Hepatic stellate cell (primary cell): Measurements from ENCODE around the gene PGBD5.

Source experiments
- DNase-seq: peaks from one replicate; pipeline ENCODE4 v3.0.0; 2011; ENCODE audit warnings: low spot score

Gene PGBD5

DNA sequence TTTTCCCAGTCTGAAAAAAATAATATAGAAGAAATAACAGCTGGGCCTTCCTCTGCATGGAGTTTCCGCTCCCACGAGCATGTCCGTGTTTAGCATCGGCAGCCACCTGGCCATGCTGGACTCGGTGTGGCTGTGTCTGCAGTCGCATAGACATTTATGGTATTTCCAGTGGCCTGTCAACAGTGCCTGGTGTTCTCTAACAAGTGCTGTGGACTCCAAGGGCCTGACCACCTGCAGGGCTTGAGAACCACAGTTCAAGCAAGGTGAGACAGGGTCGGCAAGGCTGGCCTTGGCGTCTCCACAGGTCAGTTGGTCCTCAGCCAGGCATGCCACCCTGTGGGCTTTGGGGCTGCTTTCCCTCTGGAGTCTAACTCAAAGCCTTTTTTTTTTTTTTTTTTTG is 124.8 kb downstream of the PGBD5 start:
- no peak for DNase-seq

GRCh38 chr1:230300322-230301301 is 125.5 kb downstream of the PGBD5 start:
- no peak for DNase-seq

GRCh38 chr1:230299191-230300006 is 126.7 kb downstream of the PGBD5 start:
- DNase-seq = no peak

GRCh38 chr1:230295367-230295766 is 130.8 kb downstream of the PGBD5 start:
- no peak for DNase-seq

DNA sequence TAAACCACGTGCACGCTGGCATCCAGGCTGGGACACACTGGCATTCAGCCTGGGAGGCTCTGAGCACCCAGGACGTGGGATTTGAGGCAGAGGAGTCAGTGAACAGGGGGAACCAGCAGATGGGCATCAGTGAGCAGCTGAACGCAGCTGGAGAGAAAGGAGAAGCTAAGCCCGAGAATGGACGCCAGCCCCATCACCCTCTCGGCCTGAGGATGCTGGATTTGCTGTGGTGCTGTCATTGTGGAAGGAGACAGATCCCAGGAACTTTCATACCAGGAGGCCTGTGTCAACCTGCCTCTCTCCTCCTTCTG is 132.8 kb downstream of the PGBD5 start:
- no peak for DNase-seq

DNA sequence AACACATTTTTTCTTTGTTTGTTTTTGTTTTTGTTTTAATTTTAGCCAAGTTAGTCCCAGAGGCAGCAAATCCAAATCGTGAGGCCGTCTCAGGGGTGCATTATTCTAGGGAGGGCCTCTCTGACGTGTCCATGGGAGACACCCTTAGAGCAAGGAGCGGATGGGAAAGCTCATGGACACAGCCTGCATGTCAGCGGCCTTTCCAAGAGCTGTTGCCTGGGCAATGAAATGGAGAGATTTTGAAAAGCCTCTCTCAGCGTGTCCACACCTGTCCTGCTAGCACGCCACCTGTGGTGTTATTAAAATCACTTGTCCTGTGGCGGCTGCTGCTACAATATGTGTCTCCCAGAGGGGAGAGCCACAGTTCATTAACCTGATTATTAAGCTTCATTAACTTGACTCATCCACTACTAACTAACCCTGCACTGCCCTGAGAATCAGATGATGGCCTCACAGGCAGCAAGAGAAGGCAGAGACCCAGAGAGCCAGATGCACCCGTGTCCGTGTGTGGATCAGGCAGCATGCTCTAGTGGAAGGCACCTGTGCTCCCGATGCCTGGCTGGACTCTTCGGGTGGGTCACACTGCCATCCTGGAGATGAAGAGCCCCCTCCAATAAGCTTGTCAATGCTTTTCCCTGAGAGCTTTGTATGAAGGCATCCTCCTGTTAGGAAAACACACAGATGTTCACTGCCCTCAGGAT is 133.3 kb downstream of the PGBD5 start:
- DNase-seq = no peak

- no peak for DNase-seq
Measured at GRCh38 chr1:230291731-230292620, 134.2 kb downstream of the PGBD5 start.

GRCh38 chr1:230289350-230289644 is 136.8 kb downstream of the PGBD5 start:
- DNase-seq = no peak

DNA sequence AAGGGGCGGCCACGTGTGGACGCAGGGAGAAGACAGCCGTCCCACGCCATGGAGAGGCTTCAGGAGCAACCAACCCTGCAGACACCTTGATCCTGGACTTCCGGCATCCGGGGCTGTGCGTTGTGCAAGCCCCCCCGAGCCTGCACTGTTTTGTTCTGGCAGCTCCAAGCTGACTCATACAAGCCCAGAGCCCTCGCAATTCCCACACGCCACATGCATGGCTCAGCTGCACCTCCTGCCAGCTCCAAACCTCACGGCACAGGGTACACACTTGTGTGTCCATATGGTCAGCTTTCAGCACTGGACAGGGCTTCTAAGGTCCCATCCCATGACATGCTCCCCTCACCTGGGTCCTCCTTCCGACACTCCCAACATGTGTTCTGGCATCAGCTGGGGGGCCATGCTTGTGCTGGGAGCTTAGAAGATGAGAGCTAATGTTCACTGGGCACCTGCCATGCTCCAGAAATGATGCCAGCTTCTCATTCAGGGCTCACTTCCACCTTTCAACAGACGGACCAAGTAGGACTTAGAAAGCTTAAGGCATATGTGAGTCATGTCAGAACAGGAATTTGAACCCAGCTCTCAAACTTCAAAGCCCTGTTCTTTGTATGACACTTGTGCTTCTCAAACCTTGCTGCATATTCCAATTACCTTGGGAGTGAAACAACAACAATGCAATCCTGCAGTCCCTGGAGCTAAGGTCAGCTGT is 137.3 kb downstream of the PGBD5 start:
- DNase-seq = no peak

DNA sequence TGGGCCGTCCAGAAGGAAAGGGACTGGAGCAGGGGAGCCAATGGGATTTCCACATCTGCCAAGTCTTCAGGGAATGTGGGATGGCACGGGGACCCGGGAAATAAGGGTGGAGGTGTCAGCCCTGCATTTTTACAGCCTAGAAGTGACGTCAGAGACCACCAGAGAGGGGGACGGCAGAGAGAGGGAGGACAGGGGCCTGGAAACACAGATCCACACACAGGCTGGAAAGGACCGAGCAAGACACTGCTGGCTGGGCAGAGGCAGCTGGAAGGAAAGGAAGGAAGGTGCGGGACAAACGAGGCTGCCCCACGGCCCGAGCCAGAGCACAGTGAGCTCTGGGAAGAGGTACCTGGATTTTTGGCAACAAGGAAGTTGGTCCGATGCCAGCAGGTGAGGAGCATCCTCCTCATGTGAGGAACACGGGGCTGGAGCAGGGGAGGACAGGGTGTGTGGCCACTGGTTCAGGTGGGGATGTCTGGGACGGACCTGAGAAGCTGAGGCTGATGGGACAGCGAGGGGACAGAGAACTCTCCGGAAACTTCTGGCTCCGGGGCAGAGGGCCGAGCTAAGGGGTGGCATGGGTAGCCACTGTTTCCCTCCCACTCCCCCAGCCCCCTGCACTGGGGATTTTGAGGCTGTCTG is 138.3 kb downstream of the PGBD5 start:
- DNase-seq = no peak

GRCh38 chr1:230286890-230287269 is 139.3 kb downstream of the PGBD5 start:
- no peak for DNase-seq

DNA sequence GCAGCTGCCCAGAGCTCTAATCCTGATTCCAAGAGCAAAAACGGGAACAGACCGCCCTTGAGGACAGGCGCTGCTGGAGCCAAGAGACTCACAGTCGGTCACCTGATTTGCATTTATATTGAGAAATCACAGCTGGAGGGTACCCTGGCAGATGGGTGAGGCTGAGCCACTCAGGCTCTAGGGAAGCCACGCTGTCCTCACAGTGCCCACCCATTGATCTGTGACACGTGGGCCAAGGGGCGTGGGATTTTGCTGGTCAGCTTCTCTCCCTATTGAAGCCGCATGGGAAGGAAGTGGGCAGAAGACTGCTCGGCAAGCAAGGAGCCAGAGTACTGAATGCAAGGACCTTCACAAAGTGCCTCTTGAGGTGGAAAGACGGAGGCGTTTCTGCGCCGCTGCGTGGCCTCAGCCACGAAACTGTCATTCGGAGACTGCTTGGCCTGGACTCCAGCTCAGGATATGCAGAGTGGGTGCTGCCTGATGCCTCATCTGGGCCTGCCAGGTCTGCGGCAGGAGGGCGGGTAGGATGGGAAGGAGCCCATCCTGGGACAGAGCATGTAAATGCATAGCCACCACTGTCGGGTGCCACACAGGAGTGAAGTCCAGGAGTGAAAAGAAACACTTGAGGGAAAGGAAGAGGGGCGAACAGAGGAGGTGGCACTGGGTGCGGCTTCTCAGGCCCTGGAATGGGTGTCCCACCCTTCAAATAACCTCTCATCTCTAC is 139.8 kb downstream of the PGBD5 start:
- DNase-seq = no peak

DNA sequence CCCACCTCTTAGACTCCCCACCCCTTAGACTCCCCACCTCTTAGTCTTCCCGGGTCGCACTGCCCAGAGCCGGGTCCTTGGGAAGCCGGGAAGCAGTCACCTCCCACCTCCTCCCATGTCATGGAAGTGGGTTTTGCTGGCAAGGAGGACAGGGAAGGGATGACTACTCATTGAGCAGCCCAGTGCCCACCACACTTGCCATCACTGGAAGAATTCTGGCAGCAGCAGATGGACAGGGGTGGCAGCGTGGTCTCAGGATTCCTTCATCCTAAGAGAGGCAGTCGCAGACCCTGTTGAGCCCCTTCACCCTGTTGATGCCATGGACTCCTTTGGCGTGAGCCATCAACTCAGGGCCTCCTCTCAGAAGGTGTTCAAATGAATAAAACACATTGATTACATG is 140.8 kb downstream of the PGBD5 start:
- no peak for DNase-seq

- no peak for DNase-seq
Measured at GRCh38 chr1:230284891-230285290, 141.2 kb downstream of the PGBD5 start.

DNA sequence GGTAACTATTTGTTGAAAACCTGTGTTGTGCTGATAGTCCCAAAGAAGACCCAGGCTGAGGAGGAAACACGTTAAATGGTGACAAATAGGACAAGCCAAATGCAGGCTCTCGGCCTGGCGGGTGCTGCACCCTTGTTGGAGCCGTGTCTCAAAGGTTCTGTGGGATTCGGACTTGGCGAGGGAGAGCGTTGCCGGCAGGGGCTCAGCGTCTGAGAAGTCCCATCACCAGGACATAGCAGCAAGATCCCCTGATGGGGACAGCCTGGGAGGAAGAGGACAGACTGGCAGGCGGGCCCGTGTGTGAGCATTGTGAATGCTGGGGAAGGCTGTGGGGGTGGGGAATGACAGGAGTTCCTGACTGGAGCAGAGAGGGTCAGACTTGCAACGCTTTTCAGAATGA is 142.5 kb downstream of the PGBD5 start:
- no peak for DNase-seq

GRCh38 chr1:230282157-230282556 is 144.0 kb downstream of the PGBD5 start:
- no peak for DNase-seq

DNA sequence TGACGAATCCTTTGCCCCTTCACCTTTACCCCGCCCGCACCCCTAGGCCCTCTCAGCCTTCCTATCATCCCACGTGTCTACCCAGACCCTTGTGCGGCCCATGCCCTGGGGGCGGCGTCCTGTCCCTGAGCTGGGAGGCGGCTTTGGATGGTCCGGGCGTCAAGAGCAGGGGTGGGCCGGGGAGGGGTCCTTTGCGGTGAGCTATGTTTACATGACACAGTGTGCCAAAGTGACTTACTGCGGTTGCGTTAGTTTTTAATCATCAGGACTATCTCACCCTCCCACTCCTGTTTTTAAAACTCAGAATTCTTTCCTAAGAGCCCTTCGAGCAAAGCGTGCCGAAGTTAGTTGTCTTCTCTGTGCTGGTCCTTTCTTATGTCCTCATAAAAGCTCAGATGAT is 144.6 kb downstream of the PGBD5 start:
- DNase-seq = no peak

- no peak for DNase-seq
Measured at GRCh38 chr1:230280906-230281413, 145.2 kb downstream of the PGBD5 start.

- DNase-seq = no peak
Measured at GRCh38 chr1:230280054-230280795, 145.9 kb downstream of the PGBD5 start.
